DMS79 (cell line): Measurements from ENCODE around the gene LCE3D.
"Not testable (repeated sequence)": the region's sequence is repeated elsewhere in the genome, so short reads cannot be mapped to it uniquely, and the experiment has no call there.

Source experiments
- DNase-seq: peaks from one replicate; lab custom pipeline; 2025; lab: John Stamatoyannopoulos, UW

The LCE3D gene, protein sequence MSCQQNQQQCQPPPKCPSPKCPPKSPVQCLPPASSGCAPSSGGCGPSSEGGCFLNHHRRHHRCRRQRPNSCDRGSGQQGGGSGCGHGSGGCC

DNA sequence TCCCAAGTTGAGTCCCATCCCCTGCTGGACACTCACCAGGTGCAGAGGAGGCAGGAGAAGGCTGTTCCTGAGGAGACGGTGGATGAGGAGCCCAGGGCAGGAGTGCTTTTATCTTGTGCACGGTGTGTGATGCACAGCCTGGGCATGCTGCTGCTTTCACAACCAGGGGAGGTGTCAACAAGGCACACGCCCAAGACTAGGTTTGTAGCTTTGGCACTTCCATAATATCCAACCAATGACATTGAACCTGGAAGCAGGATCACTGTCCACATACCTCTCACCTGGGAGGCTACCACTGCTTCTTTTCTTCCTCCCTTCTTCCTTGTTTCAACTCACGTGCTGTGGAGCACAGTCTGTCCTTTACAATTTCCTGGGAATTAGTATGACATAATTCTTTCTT lies at the start of gene LCE3D:
LCE3D (minus strand) TSS at position 84 of the 400 bp plus-strand sequence. CDS start 580 bp downstream, outside the sequence.
- no peak for DNase-seq

DNA sequence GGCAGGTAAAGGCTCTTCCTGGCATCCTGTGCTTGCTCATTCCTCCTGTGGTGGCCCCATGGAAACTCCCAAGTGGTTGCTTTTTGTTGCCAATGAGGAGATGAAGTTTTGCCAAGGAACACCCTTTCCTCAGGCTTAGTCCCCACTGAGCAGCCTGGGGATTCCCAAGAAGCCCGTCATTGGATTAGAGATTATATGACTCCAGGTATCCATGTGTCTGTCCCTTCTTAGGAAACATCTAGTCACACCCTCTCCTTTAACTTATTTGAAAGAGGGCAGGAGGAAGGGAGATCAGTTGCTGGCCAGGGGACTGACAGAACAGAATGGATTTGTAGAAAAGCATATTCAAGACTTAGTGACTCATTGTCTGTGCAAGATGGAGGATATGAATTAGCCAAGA lies 46.4 kb upstream of the LCE3D start:
- no peak for DNase-seq

DNA sequence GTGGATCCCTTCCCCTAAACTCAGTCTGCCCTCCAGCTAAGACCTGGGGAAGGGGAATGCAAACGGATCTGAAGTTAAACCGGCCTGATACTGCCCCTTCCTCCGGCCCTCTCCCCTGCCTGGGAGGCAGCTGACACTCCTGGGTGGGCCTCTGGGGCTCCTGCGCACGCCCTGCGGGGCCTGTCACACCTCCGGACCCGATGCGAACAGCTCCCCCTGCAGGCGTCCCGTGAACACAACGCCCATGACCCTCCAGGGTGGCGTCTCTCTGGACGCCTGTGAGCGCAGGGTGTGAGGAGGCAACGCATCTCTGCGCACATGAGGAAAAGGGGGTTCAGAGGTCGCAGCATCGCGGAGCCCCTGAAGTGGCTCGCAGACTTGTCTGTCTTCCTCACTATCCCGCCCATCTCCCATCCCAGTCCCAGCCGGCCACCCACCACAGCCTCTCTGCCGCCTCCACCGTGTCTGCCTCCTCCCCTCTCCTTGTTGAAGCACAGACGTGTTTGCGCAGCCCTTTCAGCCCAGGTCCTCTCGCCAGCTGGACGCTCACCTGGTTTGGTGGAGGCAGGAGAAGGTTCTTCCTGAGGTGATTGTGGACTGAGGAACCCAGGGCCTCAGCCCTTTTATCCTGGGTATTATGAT lies 43.0 kb upstream of the LCE3D start:
- DNase-seq: no peak

DNA sequence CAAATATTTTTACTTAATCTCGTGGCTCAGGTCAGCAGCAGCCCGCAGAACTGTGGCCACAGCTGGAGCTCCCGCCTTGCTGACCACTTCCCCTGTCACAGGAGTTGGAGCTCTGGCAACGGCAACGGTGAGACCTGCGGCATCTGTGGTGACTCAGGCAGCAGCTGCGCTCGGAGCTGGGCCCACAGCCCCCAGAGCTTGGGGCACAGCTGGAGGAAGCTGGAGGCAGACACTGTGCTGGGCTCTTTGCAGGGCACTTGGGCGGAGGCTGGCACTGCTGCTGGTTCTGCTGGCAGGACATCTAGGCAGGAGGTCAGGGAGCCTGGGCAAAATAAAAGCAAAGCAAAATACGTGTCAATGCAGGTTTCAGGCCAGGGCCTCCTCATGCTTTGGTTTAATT lies 42.5 kb upstream of the LCE3D start, which contains the start of gene LCE3A:
LCE3A (minus strand) TSS at position 301 of the 400 bp plus-strand sequence; CDS start at position 301, 0 bp downstream.
- no peak for DNase-seq

DNA sequence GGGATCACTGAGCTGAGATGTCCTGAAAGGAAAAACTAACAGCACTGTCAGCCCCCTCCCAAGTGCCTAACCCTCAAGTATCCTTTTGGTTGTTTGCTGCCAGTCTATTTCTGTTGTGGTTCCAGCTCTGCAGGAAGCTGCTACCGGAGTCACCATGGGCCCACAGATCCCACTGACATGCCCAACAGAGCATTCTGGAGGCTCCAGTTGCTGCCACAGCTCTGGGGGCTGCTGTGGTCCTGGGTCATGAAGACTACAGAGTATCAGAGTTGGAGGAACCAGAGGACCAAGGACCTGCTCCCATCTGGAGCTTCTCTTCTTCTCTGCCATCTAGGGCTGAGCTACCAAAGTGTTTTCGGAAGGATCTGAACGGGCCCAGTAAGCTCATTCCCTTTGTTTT lies 41.7 kb upstream of the LCE3D start:
- DNase-seq: no peak

DNA sequence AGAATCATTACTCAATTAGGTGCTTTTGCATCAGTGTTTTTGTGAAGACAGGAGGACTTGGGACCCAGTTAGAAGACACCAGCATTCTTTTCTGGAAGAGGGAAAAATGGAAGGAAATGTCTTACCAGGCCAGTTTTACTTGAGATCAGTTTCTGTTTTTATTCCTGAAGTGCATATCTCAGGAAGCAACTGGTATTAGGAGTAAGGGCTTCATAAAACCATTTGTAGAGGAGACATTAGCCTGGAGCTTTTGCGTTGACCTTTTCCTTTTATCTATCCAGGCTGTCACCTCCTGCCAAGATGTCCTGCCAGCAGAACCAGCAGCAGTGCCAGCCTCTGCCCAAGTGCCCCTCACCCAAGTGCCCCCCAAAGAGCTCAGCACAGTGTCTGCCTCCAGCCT lies 33.2 kb upstream of the LCE3D start, which contains the start of gene LCE3B:
LCE3B (plus strand) TSS at position 301 of the 400 bp plus-strand sequence; CDS start at position 301, 0 bp downstream.
- DNase-seq: no peak

DNA sequence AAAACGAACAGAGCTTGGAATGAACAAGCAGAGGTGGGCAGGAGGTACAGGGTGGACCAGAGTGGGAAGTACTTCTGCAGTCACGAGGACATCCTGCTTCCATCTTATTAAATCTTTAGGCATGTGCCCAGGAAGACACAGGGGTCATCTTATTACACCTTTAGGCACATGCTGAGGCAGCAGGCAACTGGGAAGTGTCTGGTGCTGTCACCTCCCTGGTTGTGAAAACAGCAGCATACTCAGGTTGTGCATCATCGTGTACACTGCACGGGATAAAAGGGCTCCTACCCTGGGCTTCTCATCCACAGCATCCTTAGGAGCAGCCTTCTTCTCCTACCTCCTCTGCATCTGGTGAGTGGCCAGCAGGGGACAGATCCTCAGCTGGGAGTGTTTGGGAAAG lies 19.6 kb upstream of the LCE3D start, which contains the start of gene LCE3C:
LCE3C (plus strand) TSS at position 301 of the 400 bp plus-strand sequence. CDS start 498 bp downstream, outside the sequence.
- DNase-seq: no peak

DNA sequence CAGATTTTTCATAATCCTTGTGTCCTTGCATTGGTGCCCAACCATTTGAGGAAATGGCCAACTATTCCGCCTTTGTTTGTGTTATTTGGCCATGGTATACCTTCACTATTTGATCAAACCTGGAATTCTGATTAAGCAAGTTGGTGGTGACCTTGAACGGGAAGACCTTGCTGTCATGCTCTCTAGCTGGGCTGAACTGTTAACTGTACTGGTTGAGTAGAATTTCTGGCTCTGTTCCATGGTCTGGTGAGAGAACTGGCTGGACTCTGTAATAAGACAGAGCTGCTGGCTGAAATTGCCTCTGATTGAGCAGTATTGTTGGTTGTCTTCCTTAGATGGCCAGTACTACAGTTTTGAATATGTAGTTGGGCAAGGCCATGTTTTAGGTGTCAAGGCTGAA lies 16.7 kb upstream of the LCE3D start:
- no peak for DNase-seq

DNA sequence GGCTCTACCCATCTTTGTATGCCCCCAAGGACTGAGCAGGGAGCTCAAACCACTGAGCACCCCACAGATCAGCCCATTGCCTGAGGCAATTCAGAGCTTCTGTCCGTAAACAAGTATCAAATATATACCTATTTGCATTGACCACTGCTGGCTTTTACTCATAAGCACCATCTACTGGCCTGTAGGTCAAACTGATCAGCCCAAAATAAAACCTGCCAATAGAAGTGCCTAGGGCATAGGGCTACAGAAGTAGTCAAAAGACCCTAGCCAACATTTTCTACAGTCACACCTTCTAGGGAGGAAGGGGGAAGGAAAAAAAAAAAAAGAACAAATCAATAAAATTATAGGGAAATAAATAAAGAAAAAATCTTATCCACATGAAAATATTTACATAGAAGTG lies 5.3 kb upstream of the LCE3D start:
- DNase-seq: no peak

DNA sequence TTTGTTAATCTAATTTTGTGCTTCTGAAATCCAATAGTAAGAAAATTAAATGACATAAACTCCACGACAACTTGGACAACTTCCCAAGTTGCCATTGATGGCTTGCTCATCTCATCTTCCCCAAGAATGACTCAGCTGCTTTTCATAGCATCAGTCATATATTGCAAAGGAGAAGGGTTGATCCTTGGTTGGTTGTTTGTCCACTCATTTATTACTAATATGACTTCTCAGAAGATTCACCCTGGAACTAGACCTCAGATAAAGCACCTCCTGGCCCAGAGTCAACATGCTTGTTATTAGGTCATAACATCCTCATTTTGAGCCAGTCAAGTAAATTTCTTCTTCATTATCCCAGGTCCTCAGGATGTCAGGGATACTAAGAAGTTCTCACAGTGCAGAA lies 2.3 kb upstream of the LCE3D start:
- no peak for DNase-seq

DNA sequence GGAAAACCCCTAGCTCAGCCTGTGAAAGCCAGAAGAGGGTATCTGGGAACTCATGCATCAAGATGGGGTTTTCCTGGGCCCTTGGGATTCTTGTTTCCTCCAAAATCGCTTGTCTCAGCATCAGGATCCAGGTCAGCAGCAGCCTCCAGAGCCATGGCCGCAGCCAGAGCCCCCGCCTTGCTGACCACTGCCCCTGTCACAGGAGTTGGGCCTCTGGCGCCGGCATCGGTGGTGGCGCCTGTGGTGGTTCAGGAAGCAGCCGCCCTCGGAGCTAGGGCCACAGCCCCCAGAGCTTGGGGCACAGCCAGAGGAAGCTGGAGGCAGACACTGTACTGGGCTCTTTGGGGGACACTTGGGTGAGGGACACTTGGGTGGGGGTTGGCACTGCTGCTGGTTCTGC lies 790 bp downstream of the LCE3D start:
- not testable (repeated sequence) for DNase-seq

DNA sequence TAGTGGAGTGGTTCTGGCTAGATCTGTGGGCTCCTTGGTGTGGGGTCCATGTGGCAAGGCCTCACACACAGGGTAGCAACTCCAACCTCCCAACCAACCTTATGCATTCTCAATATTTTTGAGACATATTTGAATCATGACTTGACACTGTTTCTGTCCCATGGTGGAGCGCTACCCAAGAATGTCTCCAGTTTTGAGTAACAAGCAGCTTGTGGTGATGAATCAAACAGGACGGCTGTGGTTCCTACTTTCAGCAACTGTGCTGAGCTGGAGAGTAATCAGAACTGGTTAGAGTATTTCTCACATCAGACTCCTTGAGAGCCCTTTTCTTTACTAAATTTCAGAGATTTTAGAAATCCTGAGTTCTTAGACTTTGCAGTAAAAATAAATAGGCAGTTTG lies 3.1 kb downstream of the LCE3D start:
- no peak for DNase-seq

DNA sequence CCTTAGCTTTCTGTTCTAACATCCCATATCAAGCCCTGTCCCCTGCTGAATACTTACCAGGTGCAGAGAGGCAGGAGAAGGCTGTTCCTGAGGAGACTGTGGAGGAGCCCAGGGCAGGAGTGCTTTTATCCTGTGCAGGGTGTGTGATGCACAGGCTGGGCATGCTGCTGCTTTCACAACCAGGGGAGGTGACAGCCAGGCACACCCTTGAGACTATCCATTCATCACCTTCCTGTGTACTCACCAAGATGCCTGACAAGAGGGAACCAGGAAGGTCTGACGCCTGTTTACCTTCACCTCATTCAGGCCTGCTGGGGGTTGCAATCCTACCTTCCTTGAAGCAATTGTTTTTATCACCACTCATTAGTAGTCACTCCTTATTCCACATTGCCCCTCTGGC lies 13.6 kb downstream of the LCE3D start, which contains the start of gene LCE3E:
LCE3E (minus strand) TSS at position 100 of the 400 bp plus-strand sequence. CDS start 572 bp downstream, outside the sequence.
- DNase-seq: no peak

DNA sequence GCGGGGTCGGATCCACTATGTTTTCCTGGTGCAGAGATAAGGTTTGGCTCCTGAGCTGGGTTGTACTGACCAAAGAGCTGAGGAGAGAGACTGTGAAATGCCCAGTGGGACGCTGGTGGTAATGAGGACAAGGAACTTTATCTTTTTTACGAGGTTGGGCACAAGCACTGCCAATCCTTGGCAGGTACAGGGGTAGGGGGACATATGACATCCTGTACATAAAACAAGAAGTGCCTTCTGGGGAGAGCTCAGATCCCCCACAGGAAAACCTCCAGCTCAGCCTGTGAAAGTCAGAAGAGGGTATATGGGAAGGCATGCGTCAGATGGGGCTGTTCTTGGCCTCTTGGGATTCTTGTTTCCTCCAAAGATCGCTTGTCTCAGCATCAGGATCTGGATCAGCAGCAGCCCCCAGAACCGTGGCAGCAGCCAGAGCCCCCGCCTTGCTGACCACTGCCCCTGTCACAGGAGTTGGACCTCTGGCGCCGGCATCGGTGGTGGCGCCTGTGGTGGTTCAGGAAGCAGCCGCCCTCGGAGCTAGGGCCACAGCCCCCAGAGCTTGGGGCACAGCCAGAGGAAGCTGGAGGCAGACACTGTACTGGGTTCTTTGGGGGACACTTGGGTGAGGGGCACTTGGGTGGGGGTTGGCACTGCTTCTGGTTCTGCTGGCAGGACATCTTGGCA lies 14.6 kb downstream of the LCE3D start:
- DNase-seq: no peak

DNA sequence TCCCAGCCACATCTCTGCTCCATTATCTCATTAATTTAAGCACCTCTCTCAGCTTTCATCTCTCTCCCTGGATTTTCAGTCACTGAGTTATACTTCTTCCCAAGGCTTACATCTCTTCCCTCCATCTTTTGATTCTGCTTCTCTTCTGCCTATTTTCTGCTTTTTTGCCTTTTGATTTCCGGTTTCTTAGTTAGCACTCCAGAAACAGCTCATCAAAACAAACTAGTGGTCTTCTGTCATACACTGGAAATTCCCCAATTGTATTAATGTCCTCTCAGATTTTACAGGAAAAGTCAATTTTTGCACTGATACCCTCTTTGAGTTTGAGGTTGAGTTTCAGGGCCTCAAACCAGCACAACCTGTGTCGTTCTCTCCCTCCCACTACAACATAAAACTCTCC lies 15.2 kb downstream of the LCE3D start:
- DNase-seq: no peak

DNA sequence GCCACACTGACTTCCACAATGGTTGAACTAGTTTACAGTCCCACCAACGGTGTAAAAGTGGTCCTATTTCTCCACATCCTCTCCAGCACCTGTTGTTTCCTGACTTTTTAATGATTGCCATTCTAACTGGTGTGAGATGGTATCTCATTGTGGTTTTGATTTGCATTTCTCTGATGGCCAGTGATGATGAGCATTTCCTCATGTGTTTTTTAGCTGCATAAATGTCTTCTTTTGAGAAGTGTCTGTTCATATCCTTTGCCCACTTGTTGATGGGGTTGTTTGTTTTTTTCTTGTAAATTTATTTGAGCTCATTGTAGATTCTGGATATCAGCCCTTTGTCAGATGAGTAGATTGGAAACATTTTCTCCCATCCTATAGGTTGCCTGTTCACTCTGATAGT lies 32.0 kb downstream of the LCE3D start:
- not testable (repeated sequence) for DNase-seq

DNA sequence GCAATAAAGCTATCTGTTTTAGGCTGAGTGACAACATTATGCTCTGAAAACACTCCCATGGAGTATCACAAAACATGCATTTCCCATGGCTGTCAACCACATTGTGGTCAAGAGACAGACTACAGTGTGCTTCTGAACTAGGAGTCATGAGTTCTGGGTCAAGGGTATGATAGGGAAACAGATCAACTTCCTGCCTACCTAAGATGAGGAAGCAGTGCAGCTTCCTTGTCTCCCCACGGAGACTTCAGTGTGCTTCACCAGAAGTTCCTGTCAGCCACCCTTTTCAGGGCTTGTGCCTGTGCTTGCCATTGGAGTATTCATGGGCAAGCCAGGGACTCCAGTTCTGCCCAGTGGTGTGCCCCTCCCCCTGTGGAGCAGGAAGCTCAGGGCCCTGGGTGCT lies 33.6 kb downstream of the LCE3D start:
- DNase-seq: no peak

DNA sequence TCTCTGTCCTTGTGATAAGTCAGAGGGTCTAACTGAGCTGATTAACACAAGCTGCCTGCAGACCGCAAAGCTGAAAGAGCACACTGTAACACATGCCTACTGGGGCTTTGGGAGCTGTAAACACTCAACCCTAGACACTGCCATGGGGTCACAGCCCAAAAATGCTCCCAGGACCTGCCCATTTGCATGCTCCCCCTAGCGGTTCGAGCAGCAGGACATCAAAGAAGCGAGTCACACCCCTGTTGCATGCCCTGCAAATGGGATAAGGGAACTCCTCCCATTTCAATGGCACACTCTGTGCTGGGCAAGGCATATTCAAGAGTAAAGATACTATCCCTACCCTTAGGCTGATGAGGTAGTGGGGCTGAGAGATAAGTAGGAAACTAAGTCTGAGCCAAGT lies 36.5 kb downstream of the LCE3D start:
- no peak for DNase-seq

DNA sequence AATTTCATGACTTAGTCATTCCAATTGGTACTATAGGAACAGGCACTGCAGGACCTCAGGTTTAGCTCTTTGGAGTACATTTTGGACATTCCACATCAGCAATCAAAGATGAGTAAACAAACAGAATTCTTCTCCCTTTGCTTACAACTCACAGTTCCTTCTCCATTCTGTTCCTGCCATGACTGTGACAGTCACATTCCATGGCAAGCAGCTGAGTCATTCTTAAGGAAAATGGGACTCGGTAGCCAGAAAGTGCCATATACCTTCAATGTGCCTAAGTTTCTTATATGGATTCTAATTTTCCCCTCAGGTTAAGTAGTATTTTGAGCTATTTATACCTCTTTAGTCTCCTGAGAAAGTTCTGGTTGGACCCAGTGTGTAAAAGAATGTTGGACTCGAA lies 40.4 kb downstream of the LCE3D start:
- no peak for DNase-seq

DNA sequence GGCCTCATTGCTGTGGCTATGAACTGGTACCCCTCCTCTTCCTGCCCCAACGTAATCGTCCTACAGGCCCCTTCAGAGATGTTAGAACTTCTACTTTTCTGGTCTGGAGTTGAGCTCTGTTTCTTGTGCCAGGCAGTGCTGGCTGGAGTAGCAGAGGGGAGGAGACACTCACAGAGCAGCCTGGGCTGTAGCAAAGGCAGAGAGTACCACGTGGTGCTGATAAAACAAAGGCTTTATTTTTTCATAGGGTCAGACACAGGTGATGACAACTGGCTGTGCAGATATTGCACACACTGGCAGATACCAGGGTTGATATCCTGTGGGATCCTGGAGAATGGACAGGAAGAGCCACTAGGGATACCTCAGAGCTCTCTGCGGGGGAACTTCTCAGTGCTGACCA lies 42.8 kb downstream of the LCE3D start:
- DNase-seq: no peak

DNA sequence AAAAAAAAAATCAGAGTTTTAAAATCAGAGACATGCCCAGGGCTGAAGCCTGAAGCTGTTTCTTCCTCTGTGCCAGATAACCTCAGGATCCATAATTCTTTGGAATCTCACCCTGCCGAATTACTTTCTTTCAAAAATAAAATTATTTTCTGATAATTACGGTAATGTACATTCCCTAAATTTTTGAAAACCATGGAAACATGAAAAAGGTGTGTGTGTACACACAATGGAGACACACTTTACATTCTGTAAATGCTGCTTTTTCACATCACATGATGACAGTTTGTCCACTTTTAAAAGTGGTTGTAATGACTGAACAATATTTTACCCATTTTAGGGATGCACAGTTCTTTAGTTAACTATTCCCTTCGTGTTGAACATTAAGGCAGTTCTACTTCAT lies 44.5 kb downstream of the LCE3D start:
- DNase-seq: no peak

DNA sequence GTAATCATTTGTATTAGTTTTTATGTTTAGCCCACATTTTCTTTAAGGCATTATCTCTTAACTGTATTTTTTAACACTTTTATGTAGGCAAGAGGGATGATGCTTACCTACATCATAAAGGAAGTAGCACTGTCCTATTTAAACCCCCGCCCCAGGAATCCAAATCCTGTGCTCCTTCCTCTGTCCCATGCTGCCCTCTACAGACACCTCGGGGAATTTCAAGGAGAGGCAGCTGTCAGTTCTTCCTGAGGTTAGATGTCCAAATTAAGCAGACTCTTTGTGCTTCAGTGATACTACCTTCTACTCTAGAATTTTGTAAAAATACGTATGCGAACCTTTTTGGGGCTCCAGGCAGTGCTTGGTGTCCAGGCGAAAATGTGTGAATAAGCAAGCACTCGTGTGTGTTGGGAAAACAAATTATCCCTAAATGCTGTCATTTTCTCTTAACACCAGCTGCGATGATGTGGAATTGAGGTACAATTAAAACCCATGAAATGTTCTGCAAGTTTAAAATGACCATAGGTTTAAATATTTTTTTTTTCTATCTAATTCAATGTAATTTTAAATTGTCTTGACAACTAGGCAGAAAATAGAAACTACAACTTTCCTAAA lies 46.9 kb downstream of the LCE3D start:
- no peak for DNase-seq
